ENCODE results near the gene SNAPC4.

SNAPC4 gene

DNA sequence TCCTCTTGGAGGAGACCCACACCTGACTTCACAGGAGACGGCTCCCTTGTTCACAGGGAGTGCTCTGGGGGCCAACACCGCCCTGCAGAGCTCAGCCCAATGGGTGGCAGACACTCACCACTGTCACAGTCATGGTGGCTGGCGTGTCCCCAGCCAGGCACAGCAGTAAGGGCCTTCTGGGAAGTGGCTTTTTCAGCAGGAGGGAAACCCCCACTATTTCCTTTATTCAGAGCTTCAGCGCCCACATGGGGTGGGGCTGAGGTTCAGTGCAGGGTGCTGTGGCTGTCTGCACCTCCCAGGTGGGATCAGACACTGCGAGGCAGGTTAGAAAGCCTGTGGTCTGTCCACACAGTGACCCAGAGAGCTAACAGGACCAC is 3.6 kb upstream of the SNAPC4 start:
- TF ChIP-seq POU2F2 (IDR thresholded peaks at IDR 0.05; ENCODE audit: low read depth, low read length): peak; percentile 75; the same call in 1 of the 2 replicates
- no peak for TF ChIP-seq PAX5 (IDR thresholded peaks at IDR 0.05; ENCODE audit: insufficient read depth, low read length, severe bottlenecking)

DNA sequence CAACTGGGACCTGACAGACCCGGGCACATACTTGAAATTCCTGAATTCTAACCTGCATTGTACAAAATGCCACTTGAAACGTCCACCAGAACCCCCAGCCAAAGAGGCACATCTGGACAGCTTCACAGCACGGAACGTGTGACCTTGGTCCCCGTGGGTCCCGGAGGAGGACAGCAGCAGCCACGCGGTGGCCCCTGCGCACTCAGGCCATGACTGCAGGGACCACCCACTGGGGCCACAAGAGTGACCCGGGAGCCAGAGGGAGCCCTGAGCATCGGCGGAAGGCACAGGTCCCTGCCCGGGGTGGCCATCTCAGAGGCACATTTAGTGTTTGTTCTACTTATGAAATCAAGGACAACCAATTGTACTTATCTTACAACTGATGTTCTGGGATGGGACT is 2.1 kb upstream of the SNAPC4 start:
- 0 out of 2 replicates have a peak, but pooled peaks have one; percentile 4 for TF ChIP-seq POLR2A (IDR thresholded peaks at IDR 0.05; ENCODE audit: low read depth, low read length)
- no peak for TF ChIP-seq TAF1 (IDR thresholded peaks at IDR 0.05; ENCODE audit: low read depth, low read length)
- FAIRE-seq: no peak
- DNase-seq (ENCODE audit: insufficient read length, low spot score): no peak

More for the DNA sequence above, 3.6 kb upstream of the SNAPC4 start:
- peak; percentile 66 for DNase-seq (ENCODE audit: insufficient read length, low spot score)
- peak; percentile 93 for FAIRE-seq

DNA sequence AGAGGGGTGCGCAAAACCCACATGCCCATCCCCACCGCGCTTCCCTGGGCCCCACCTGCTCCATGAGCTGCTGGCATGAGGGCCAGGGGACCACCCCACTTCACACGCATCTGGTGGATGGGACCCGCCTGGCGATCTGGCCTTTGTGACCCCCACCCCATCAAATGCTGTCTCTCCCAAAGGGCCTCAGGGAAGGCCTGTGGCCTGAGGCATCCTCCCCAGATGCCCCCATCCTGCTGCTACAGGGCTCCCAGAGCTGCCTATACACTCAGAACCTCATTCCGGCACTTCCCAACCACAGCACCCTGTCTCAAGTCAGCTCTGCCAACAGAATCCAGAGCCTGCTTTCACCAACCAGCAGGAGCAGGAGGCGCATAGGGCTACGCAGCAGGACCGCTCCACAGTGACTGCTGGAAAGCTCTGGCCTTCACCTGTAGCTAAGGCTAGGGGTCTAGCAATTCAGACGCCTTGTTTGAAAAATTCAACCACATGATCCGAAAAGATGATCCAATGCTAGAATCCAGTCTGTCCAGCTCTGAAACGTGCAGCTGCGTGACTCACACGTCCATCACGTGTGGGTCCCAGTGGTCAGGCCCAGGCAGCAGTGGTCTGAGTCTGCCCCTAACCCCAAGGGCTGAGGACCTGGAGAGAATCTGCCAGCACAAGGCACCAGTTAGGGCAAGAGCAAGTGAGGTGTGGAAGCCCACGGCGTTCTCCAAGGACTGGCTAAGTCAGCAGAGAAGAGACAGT is 1.4 kb upstream of the SNAPC4 start:
- DNase-seq (ENCODE audit: insufficient read length, low spot score) (no peak), FAIRE-seq (no peak)
- TF ChIP-seq TAF1 (IDR thresholded peaks at IDR 0.05; ENCODE audit: low read depth, low read length) (no peak), POLR2A (IDR thresholded peaks at IDR 0.05; ENCODE audit: low read depth, low read length) (no peak), PAX5 (IDR thresholded peaks at IDR 0.05; ENCODE audit: insufficient read depth, low read length, severe bottlenecking) (no peak), POU2F2 (IDR thresholded peaks at IDR 0.05; ENCODE audit: low read depth, low read length) (no peak), SPI1 (IDR thresholded peaks at IDR 0.05; ENCODE audit: low read depth, low read length) (no peak), POLR2AphosphoS5 (IDR thresholded peaks at IDR 0.05; ENCODE audit: low read depth, low read length) (no peak)

DNA sequence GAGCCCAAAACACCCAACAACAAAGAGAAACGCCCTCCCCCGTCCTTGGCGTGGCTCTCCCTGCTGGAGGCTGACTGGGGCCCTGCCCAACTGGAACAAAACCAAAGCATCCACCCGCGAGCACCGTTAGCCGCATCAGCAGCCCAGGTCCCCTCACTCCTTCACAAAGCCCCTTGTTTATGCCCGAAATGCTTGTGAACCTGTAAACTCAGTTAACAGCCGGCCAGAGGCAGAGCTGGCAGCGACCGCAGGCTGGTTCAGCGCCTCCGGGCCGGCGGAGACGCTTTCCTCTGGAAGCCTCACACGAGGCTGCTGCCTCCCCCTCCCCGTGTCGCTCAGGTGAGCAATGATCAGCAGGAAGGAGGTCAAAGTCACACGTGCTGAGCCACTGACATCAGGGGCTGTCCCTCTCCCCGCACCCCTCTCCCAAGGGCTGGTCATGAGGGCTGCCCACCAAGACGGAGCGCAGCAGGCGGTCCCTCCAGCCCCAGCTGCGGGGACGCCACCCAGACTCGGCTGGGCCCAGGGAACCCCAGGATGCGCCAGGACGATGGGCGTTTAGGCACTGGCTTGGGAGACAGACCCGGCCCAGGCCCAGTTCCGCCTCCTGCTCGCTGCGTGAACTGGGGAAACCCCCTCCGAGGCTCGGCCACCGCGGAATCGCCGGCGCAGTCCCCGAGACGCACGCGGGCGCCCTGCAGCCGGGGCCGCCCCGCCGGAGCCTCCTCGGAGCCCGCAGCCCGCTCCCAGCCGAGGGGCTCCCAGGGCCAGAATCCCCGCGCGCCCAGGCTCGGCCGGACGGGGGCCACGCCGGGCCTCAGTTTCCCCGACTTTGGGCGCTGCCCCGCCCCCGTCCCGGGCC is 563 bp downstream of the SNAPC4 start:
- peak; percentile 77 for FAIRE-seq
- TF ChIP-seq SPI1 (IDR thresholded peaks at IDR 0.05; ENCODE audit: low read depth, low read length): peak; percentile 13; the same call in 1 of the 2 replicates
- TF ChIP-seq POU2F2 (IDR thresholded peaks at IDR 0.05; ENCODE audit: low read depth, low read length): no peak
- DNase-seq (ENCODE audit: insufficient read length, low spot score): no peak

DNA sequence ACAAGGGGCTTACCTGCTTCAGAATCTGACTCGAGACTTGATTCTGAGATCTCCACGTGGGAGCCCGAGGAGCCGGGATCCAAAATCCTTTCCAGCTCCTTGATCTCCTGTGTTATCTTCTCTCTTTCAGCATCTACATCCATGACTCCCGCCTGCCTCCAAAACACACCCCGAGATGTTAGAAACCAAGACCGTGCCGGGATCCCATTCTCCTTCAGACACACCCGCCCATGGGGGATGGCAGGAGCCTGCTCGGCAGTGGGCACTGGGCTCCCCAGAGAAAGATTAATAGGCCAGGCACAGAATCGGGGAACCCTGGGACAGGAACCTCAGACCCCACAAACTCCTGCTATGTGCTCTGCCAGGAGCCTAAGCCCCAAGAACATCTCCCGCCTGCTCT is 1.7 kb downstream of the SNAPC4 start:
- no peak for FAIRE-seq
- DNase-seq (ENCODE audit: insufficient read length, low spot score): no peak
- no peak for TF ChIP-seq TAF1 (IDR thresholded peaks at IDR 0.05; ENCODE audit: low read depth, low read length)
- TF ChIP-seq SPI1 (IDR thresholded peaks at IDR 0.05; ENCODE audit: low read depth, low read length): no peak
- TF ChIP-seq POLR2A (IDR thresholded peaks at IDR 0.05; ENCODE audit: low read depth, low read length): no peak
- TF ChIP-seq POU2F2 (IDR thresholded peaks at IDR 0.05; ENCODE audit: low read depth, low read length): no peak
- TF ChIP-seq POLR2AphosphoS5 (IDR thresholded peaks at IDR 0.05; ENCODE audit: low read depth, low read length): no peak
- TF ChIP-seq PAX5 (IDR thresholded peaks at IDR 0.05; ENCODE audit: insufficient read depth, low read length, severe bottlenecking): no peak

DNA sequence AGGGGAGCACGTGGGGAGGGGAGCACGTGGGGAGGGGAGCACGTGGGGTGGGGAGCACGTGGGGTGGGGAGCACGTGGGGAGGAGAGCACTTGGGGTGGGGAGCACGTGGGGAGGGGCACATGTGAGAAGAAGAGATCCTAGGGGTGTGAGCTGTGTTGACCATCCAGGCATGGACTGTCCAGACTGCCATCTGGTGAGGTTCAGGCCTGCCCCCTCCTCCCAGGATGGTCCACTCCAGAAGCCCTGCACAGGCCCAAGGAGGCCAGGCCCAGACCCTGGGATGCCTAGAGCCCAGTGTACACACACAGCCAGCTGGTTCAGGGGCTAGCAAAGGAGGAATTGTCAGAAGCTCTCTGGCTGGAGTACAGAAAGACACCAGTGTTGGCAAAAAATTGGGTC is 2.3 kb downstream of the SNAPC4 start:
- TF ChIP-seq TAF1 (IDR thresholded peaks at IDR 0.05; ENCODE audit: low read depth, low read length): no peak
- no peak for TF ChIP-seq SPI1 (IDR thresholded peaks at IDR 0.05; ENCODE audit: low read depth, low read length)
- no peak for TF ChIP-seq POLR2AphosphoS5 (IDR thresholded peaks at IDR 0.05; ENCODE audit: low read depth, low read length)
- TF ChIP-seq POU2F2 (IDR thresholded peaks at IDR 0.05; ENCODE audit: low read depth, low read length): no peak
- no peak for TF ChIP-seq PAX5 (IDR thresholded peaks at IDR 0.05; ENCODE audit: insufficient read depth, low read length, severe bottlenecking)
- no peak for TF ChIP-seq POLR2A (IDR thresholded peaks at IDR 0.05; ENCODE audit: low read depth, low read length)
- DNase-seq (ENCODE audit: insufficient read length, low spot score) (no peak), FAIRE-seq (no peak)

DNA sequence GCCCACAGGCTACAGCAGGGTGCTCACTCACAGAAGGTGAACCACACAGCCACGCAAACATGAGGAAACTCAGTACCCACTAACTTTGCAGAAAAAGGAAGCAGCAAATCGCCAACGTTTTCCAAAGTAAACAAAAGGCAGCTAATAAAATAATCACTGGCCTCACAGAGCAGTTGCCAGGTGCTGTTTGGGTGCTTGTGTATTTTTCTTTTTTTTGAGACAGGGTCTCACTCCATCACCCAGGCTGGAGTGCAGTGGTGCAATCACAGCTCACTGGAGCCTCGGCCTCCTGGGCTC is 3.8 kb downstream of the SNAPC4 start:
- no peak for FAIRE-seq

DNA sequence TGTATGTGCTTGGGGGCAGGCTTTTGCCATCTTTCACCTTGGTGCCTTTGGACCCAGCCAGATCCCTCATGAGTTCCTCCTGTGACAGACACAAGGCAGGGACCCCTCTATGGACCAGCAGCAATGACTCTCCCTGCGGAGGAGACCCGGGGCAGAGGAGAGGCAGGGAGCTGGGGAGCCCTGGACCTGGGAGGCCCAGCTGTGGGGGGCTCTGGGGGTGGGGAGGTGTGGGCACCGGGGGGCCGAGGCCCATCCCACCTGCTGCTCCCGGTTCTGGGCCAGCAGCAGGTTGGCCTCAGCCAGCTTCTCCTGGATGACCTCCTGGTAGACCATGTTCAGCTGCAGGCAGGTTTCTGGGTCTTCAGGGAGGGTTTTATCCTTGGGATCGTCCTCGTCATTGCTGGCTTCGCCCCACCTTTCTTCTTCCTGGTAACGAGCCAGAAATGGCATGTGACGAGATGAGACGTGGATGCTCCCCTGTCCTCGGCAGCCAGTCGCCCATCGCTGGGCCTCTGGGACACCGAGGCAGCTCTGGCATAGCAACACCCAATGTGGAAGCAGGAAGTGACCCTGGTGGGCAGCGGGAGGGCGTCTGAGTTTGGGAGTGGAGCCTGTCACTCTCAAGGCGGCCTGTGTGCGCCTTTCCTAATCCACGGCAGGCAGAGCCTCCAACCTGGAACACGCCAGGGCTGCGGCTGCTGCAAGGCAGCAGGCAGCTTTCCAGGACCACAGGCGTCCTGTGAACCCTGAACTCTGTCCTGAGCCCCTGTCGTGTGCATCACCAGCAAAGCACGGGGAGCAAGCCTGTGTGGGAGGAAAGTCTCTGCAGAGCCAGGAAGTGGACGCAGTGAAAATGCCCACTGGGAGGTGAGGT is 4.4 kb downstream of the SNAPC4 start:
- no peak for FAIRE-seq
- no peak for TF ChIP-seq TAF1 (IDR thresholded peaks at IDR 0.05; ENCODE audit: low read depth, low read length)
- no peak for TF ChIP-seq POU2F2 (IDR thresholded peaks at IDR 0.05; ENCODE audit: low read depth, low read length)
- TF ChIP-seq POLR2AphosphoS5 (IDR thresholded peaks at IDR 0.05; ENCODE audit: low read depth, low read length): peak; percentile 12; the same call in 1 of the 2 replicates
- no peak for DNase-seq (ENCODE audit: insufficient read length, low spot score)

More for the DNA sequence above, 3.8 kb downstream of the SNAPC4 start:
- DNase-seq (ENCODE audit: insufficient read length, low spot score): no peak
- no peak for TF ChIP-seq POU2F2 (IDR thresholded peaks at IDR 0.05; ENCODE audit: low read depth, low read length)
- TF ChIP-seq PAX5 (IDR thresholded peaks at IDR 0.05; ENCODE audit: insufficient read depth, low read length, severe bottlenecking): no peak
- TF ChIP-seq POLR2A (IDR thresholded peaks at IDR 0.05; ENCODE audit: low read depth, low read length): no peak
- TF ChIP-seq POLR2AphosphoS5 (IDR thresholded peaks at IDR 0.05; ENCODE audit: low read depth, low read length): no peak
- TF ChIP-seq TAF1 (IDR thresholded peaks at IDR 0.05; ENCODE audit: low read depth, low read length): no peak
- no peak for TF ChIP-seq SPI1 (IDR thresholded peaks at IDR 0.05; ENCODE audit: low read depth, low read length)

DNA sequence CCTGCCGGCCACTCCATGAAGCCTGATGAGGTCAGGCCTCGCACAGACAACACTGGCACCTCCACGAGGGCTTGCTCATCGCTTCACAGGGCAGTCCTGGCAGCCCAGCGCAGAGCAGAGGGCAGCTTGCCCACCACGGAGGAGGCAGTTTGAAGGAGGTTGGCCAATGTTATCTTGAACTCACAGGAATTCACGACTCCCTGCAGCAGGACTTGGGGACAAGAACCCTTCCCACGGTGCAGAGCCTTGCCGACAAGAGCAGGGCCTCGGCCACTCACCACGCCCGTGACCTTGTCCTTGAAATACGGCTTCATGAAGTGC is 5.0 kb downstream of the SNAPC4 start:
- no peak for DNase-seq (ENCODE audit: insufficient read length, low spot score)
- FAIRE-seq: no peak
- TF ChIP-seq TAF1 (IDR thresholded peaks at IDR 0.05; ENCODE audit: low read depth, low read length) (no peak), SPI1 (IDR thresholded peaks at IDR 0.05; ENCODE audit: low read depth, low read length) (no peak), POLR2AphosphoS5 (IDR thresholded peaks at IDR 0.05; ENCODE audit: low read depth, low read length) (no peak; the same call in 1 of the 2 replicates), POU2F2 (IDR thresholded peaks at IDR 0.05; ENCODE audit: low read depth, low read length) (no peak), PAX5 (IDR thresholded peaks at IDR 0.05; ENCODE audit: insufficient read depth, low read length, severe bottlenecking) (no peak), POLR2A (IDR thresholded peaks at IDR 0.05; ENCODE audit: low read depth, low read length) (no peak)

All from GM12891 (cell line).